ENCODE measurements around the gene TNRC18. TPM values are rescaled to one million over a fixed set of nuclear protein-coding genes. Genes with fewer than 3 reads are reported as not detected.

TNRC18 gene
- total and polyA plus RNA-seq, 8 donors = 94.4 to 164 (median 133) TPM

DNA sequence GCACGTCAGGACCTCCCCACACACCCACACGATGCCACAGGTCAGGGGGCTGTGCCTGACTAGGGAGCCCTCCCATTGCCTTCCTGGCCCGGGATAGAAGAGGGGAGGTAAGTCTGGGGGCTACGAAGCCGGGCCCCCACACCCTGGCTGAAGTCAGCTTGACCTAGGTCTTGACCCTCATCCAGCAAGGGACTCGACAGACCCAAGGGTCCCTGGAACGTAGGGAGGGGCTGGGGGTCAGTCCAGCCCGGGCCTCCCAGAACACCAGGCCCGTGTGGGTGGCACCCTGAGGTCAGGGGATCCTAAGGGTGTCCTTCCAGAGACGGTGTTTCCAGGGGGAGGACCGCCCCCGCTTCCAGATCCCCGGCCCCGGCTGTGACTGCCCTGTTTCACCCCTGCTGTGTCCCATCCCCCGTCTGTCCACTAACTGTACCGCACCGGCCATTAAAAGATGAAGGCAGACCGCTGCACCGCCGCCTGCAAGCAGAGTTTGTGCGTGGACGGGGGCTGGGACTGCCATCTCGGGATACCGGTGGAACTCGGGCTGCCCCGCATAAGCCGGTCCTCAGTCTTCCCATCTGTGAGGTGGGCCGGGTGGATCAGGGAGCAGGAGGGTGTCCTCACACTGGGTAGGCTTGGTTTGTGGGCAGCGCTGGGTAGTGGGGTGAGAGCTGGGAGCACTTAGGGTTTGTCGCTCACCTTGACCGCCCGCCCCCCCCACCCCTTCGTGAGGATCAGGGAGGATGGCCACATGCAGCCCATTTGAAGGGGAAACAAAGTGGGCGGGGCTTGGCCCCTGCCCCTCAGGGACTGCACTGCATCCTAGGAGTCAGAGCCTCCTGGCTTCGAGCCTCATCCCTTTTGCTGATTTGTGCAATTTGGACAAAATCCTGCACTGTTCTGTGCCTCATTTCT is 119.8 kb downstream of the TNRC18 start:
- intact Hi-C loops (cut with DNase I) = no loop called here
- TF ChIP-seq, protein P1, sequence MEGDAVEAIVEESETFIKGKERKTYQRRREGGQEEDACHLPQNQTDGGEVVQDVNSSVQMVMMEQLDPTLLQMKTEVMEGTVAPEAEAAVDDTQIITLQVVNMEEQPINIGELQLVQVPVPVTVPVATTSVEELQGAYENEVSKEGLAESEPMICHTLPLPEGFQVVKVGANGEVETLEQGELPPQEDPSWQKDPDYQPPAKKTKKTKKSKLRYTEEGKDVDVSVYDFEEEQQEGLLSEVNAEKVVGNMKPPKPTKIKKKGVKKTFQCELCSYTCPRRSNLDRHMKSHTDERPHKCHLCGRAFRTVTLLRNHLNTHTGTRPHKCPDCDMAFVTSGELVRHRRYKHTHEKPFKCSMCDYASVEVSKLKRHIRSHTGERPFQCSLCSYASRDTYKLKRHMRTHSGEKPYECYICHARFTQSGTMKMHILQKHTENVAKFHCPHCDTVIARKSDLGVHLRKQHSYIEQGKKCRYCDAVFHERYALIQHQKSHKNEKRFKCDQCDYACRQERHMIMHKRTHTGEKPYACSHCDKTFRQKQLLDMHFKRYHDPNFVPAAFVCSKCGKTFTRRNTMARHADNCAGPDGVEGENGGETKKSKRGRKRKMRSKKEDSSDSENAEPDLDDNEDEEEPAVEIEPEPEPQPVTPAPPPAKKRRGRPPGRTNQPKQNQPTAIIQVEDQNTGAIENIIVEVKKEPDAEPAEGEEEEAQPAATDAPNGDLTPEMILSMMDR (IDR thresholded peaks at IDR 0.05) = no peak
- H3K27ac ChIP-seq = no peak overlapping the region
- peaks cover 0 to 27% of the 10 kb centered on the region in 2 donors for H3K36me3 ChIP-seq
- no peaks in the 10 kb centered on the region for H3K27me3 ChIP-seq
- no peak overlapping the region for H3K4me3 ChIP-seq
- H3K4me1 ChIP-seq = no peaks in the 10 kb centered on the region
- DNase-seq = no peak
- no peak for ATAC-seq
- no peaks in the 10 kb centered on the region for H3K9me3 ChIP-seq

DNA sequence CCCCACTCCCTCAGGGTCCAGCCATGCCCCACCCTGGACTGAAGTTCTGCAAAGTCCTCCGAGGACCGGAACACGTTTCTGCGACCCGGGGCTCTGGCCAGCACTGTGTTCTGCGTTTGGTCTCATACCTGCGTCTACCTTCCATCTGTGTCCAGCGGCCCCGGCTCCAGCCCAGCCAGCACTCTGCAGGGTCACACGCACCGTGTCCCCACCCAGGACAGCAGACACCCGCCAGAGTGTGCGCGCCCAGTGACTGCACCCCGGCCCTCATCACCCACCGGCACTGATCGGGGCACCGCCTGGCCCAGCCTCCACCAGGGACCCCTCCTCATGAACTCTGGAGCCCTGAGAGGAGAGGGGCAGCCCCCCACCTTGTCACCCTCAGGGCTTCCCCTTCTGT is 120.6 kb downstream of the TNRC18 start:
- Histone ChIP-seq H3K4me3 (no peak overlapping the region), H3K9me3 (no peaks in the 10 kb centered on the region), H3K4me1 (no peaks in the 10 kb centered on the region), H3K27ac (no peak overlapping the region), H3K27me3 (peaks cover 0 to 7% of the 10 kb centered on the region in 2 donors), H3K36me3 (peaks cover 0 to 20% of the 10 kb centered on the region in 2 donors)
- TF ChIP-seq, protein P1 (IDR thresholded peaks at IDR 0.05) = no peak
- DNase-seq (no peak), ATAC-seq (no peak)
- intact Hi-C loops (cut with DNase I) = no loop called here

DNA sequence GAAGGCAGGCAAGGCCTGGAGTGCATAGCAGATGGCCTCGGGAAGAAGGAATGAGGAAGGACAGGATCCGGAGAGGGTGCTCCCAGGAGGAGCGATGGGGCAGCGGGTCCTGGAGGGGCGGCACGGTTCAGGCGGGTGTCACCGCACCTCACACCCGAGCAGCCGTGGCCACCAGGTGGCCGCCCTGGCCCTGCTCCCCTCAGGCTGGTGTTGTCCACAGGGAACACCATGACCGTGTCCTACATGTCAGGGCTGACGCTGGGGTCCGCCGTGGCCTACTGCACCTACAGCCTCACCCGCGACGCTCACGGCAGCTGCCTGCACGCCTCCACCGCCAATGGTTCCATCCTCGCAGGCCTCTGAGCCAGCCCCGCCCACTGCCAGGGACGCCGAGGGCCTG is 121.1 kb downstream of the TNRC18 start:
- DNase-seq = no peak
- H3K4me3 ChIP-seq = no peak overlapping the region
- TF ChIP-seq, protein P1 (IDR thresholded peaks at IDR 0.05) = no peak
- H3K36me3 ChIP-seq = peaks cover 0 to 15% of the 10 kb centered on the region in 2 donors
- no peaks in the 10 kb centered on the region for H3K9me3 ChIP-seq
- ATAC-seq = peak; percentile 13
- intact Hi-C loops (cut with DNase I) = no loop called here
- no peak overlapping the region for H3K27ac ChIP-seq
- H3K4me1 ChIP-seq = no peaks in the 10 kb centered on the region
- peaks cover 0 to 12% of the 10 kb centered on the region in 2 donors for H3K27me3 ChIP-seq

DNA sequence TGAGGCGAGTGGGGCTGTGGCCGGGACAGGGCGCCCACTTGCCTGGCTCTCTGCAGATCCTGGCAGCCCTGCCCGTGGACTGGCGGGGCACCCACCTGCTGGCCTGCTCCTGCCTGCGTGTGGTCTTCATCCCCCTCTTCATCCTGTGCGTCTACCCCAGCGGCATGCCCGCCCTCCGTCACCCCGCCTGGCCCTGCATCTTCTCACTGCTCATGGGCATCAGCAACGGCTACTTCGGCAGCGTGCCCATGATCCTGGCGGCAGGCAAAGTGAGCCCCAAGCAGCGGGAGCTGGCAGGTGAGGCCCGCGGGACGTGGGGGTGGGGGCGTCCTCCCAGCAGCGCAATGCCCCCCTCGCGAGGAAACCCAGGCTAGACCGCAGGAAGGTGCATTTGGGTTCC is 123.3 kb downstream of the TNRC18 start:
- Histone ChIP-seq H3K27me3 (peaks cover 0 to 33% of the 10 kb centered on the region in 2 donors), H3K4me1 (no peaks in the 10 kb centered on the region), H3K27ac (no peak overlapping the region), H3K4me3 (no peak overlapping the region), H3K36me3 (no peaks in the 10 kb centered on the region), H3K9me3 (no peaks in the 10 kb centered on the region)
- intact Hi-C loops (cut with DNase I) = no loop called here
- ATAC-seq = no peak
- TF ChIP-seq, protein P1 (IDR thresholded peaks at IDR 0.05) = no peak
- DNase-seq = no peak

DNA sequence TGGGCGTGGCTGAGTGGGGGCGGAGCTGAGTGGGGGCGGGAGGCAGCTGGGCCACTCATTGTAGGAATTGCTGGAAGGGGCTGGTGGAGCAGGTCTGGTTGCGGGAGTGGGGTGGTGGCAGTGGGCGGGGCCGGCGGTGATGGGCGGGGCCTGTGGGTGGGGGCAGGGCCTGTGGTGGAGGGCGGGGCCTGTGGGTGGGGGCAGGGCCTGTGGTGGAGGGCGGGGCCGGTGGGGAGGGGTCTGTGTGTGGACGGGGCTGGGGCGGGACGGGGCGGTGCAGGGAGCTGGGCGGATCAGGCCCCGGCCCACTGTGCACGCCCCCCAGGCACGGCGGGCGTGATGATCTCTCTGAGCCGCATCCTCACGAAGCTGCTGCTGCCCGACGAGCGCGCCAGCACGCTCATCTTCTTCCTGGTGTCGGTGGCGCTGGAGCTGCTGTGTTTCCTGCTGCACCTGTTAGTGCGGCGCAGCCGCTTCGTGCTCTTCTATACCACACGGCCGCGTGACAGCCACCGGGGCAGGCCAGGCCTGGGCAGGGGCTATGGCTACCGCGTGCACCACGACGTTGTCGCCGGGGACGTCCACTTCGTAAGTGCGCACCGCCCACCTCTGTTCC is 126.9 kb downstream of the TNRC18 start:
- H3K4me1 ChIP-seq = no peaks in the 10 kb centered on the region
- peaks cover 0 to 40% of the 10 kb centered on the region in 2 donors for H3K27me3 ChIP-seq
- intact Hi-C loops (cut with DNase I) = no loop called here
- H3K4me3 ChIP-seq = no peak overlapping the region
- peaks cover 0 to 4% of the 10 kb centered on the region in 2 donors for H3K9me3 ChIP-seq
- H3K36me3 ChIP-seq = no peaks in the 10 kb centered on the region
- H3K27ac ChIP-seq = no peak overlapping the region
- DNase-seq (no peak), ATAC-seq (peak; percentile 13)
- TF ChIP-seq, protein P1 (IDR thresholded peaks at IDR 0.05) = no peak

All from left lung (tissue), 10 donors.